Hepatocyte (in vitro differentiated cells): ENCODE results near the gene PTPN2.

Experiments used
- EZH2phosphoT487 ChIP-seq: fragments of 200-600 bp; sonication (generic); IDR thresholded peaks from one replicate; pipeline ENCODE4 v1.6.1; 2018; ENCODE audit warnings: antibody characterized with exemption, mild to moderate bottlenecking, low read depth, moderate library complexity; ENCODE audit not compliant: unreplicated experiment, severe bottlenecking
- TF ChIP-seq, protein P1 (sequence below): fragments of 200-600 bp; sonication (generic); IDR thresholded peaks from 2 replicates; pipeline ENCODE4 v1.5.1; 2016; ENCODE audit warnings: antibody characterized with exemption, mild to moderate bottlenecking; ENCODE audit not compliant: poor library complexity

DNA sequence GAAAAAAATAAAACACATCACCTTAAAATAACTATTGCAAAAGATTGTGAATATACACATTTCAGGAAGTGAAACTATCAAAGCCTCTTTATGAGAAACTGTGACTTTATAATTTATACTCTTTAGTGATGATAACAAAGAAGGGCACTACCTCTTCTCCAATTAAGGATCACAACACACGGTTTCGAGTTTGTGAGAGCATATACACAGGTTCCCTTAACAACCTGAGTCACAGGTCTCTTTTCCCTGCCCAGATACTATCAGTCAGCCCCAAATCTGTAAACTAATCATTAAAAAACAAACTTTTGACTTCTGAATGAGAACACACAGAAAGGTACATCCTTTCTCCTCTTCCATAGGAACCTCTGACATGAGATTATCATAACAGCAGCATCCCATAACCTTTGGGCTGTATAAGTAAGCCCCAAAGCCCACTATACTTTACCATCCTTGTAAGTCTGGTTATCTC, 44.9 kb downstream of the PTPN2 start:
- TF ChIP-seq, protein P1, sequence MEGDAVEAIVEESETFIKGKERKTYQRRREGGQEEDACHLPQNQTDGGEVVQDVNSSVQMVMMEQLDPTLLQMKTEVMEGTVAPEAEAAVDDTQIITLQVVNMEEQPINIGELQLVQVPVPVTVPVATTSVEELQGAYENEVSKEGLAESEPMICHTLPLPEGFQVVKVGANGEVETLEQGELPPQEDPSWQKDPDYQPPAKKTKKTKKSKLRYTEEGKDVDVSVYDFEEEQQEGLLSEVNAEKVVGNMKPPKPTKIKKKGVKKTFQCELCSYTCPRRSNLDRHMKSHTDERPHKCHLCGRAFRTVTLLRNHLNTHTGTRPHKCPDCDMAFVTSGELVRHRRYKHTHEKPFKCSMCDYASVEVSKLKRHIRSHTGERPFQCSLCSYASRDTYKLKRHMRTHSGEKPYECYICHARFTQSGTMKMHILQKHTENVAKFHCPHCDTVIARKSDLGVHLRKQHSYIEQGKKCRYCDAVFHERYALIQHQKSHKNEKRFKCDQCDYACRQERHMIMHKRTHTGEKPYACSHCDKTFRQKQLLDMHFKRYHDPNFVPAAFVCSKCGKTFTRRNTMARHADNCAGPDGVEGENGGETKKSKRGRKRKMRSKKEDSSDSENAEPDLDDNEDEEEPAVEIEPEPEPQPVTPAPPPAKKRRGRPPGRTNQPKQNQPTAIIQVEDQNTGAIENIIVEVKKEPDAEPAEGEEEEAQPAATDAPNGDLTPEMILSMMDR: no peak
- no peak for TF ChIP-seq EZH2phosphoT487
